Stimulated activated naive CD8-positive, alpha-beta T cell treated with anti-CD3 and anti-CD28 coated beads, Interleukin-15, Interleukin-2, amounts not matched to agents 100 U/mL and 50 U/mL, for 24 hours (primary cell): ENCODE results near the gene PIAS4.
"Not testable (repeated sequence)": the region's sequence is repeated elsewhere in the genome, so short reads cannot be mapped to it uniquely, and the experiment has no call there.

Experiments used
- ATAC-seq: fragments of 150-1000 bp; cut with Tn5 transposase; one replicate; pipeline ENCODE4 v1.10.0; 2021
- DNase-seq: peaks from one replicate; pipeline ENCODE4 v3.0.0; 2021

Gene PIAS4

GRCh38 chr19:4007021-4007835, at the start of gene PIAS4:
Gene PIAS4, plus strand, starts transcription at chr19:4007736. Its CDS starts 25 bp downstream, at chr19:4007761.
- ATAC-seq (peak; percentile 96), DNase-seq (peak; percentile 95)

GRCh38 chr19:3958836-3959765, 48.4 kb upstream of the PIAS4 start:
- ATAC-seq (no peak), DNase-seq (no peak)

- no peak for DNase-seq
- ATAC-seq, result no peak
Measured at GRCh38 chr19:3959766-3960131, 47.8 kb upstream of the PIAS4 start.

GRCh38 chr19:3961007-3961406, 46.5 kb upstream of the PIAS4 start:
- no peak for ATAC-seq
- DNase-seq, result no peak

GRCh38 chr19:3963458-3964255, 43.9 kb upstream of the PIAS4 start:
- no peak for ATAC-seq
- no peak for DNase-seq

GRCh38 chr19:3964256-3965194, 43.0 kb upstream of the PIAS4 start:
- DNase-seq, result no peak
- no peak for ATAC-seq

- DNase-seq (no peak), ATAC-seq (no peak)
Measured at GRCh38 chr19:3966051-3967017, 41.2 kb upstream of the PIAS4 start.

GRCh38 chr19:3967983-3968382, 39.6 kb upstream of the PIAS4 start:
- ATAC-seq, DNase-seq: not testable (repeated sequence)

- no peak for ATAC-seq
- DNase-seq, result no peak
Measured at GRCh38 chr19:3968556-3969434, 38.7 kb upstream of the PIAS4 start.

- ATAC-seq (no peak), DNase-seq (no peak)
Measured at GRCh38 chr19:3969435-3970312, 37.9 kb upstream of the PIAS4 start.

GRCh38 chr19:3970313-3970807, 37.2 kb upstream of the PIAS4 start:
- DNase-seq (no peak), ATAC-seq (no peak)

GRCh38 chr19:3970808-3971598, 36.5 kb upstream of the PIAS4 start, which contains the start of gene DAPK3:
Gene DAPK3, minus strand, starts transcription at chr19:3971099. Its CDS starts 1,364 bp downstream, at chr19:3969735.
- DNase-seq, result peak; percentile 98
- peak; percentile 92 for ATAC-seq

GRCh38 chr19:3975144-3975543, 32.4 kb upstream of the PIAS4 start:
- no peak for ATAC-seq
- DNase-seq, result no peak

GRCh38 chr19:3975637-3976087, 31.9 kb upstream of the PIAS4 start:
- no peak for DNase-seq
- no peak for ATAC-seq

GRCh38 chr19:3976495-3977241, 30.9 kb upstream of the PIAS4 start:
- ATAC-seq (no peak), DNase-seq (no peak)
